ENCODE results near the gene OGFOD2. TPM values are rescaled to one million over a fixed set of nuclear protein-coding genes. Genes with fewer than 3 reads are reported as not detected.
A peak's percentile ranks its signal among the peaks of the same experiment; 100 is the strongest.

Gene OGFOD2
- total RNA-seq, 1 donor from 2014 or later = 20.2 TPM

- no peak for TF ChIP-seq CTCF (IDR thresholded peaks at IDR 0.05)
- Mint-ChIP-seq H3K4me1 (ENCODE audit: unreplicated experiment) (peaks cover 27% of the 10 kb centered on the region), H3K36me3 (ENCODE audit: unreplicated experiment) (no peaks in the 10 kb centered on the region), H3K4me3 (ENCODE audit: unreplicated experiment) (no peak overlapping the region), H3K27me3 (ENCODE audit: unreplicated experiment) (no peaks in the 10 kb centered on the region), H3K27ac (ENCODE audit: unreplicated experiment) (no peak overlapping the region), H3K9me3 (ENCODE audit: unreplicated experiment) (no peaks in the 10 kb centered on the region)
- no peak for DNase-seq (ENCODE audit: extremely low spot score, unreplicated experiment)
Observed at GRCh38 chr12:122951406-122951805, 23.6 kb upstream of the OGFOD2 start.

GRCh38 chr12:122951979-122952892, 22.8 kb upstream of the OGFOD2 start:
- H3K9me3 Mint-ChIP-seq (ENCODE audit: unreplicated experiment) = no peaks in the 10 kb centered on the region
- H3K4me3 Mint-ChIP-seq (ENCODE audit: unreplicated experiment) = no peak overlapping the region
- H3K27me3 Mint-ChIP-seq (ENCODE audit: unreplicated experiment) = no peaks in the 10 kb centered on the region
- peak; percentile 95 for TF ChIP-seq CTCF (IDR thresholded peaks at IDR 0.05)
- peaks cover 18% of the 10 kb centered on the region for H3K4me1 Mint-ChIP-seq (ENCODE audit: unreplicated experiment)
- peak; percentile 90 for DNase-seq (ENCODE audit: extremely low spot score, unreplicated experiment)
- no peaks in the 10 kb centered on the region for H3K36me3 Mint-ChIP-seq (ENCODE audit: unreplicated experiment)
- peak overlapping the region; percentile 27 for H3K27ac Mint-ChIP-seq (ENCODE audit: unreplicated experiment)

- DNase-seq (ENCODE audit: extremely low spot score, unreplicated experiment) = no peak
- no peaks in the 10 kb centered on the region for H3K27me3 Mint-ChIP-seq (ENCODE audit: unreplicated experiment)
- H3K36me3 Mint-ChIP-seq (ENCODE audit: unreplicated experiment) = no peaks in the 10 kb centered on the region
- no peak overlapping the region for H3K27ac Mint-ChIP-seq (ENCODE audit: unreplicated experiment)
- peaks cover 9% of the 10 kb centered on the region for H3K4me1 Mint-ChIP-seq (ENCODE audit: unreplicated experiment)
- H3K4me3 Mint-ChIP-seq (ENCODE audit: unreplicated experiment) = no peak overlapping the region
- H3K9me3 Mint-ChIP-seq (ENCODE audit: unreplicated experiment) = no peaks in the 10 kb centered on the region
- no peak for TF ChIP-seq CTCF (IDR thresholded peaks at IDR 0.05)
Observed at GRCh38 chr12:122955156-122955555, 19.9 kb upstream of the OGFOD2 start.

- Mint-ChIP-seq H3K27ac (ENCODE audit: unreplicated experiment) (no peak overlapping the region), H3K36me3 (ENCODE audit: unreplicated experiment) (no peaks in the 10 kb centered on the region), H3K9me3 (ENCODE audit: unreplicated experiment) (no peaks in the 10 kb centered on the region), H3K27me3 (ENCODE audit: unreplicated experiment) (no peaks in the 10 kb centered on the region), H3K4me3 (ENCODE audit: unreplicated experiment) (no peak overlapping the region), H3K4me1 (ENCODE audit: unreplicated experiment) (peaks cover 9% of the 10 kb centered on the region)
- TF ChIP-seq CTCF (IDR thresholded peaks at IDR 0.05) = no peak
- no peak for DNase-seq (ENCODE audit: extremely low spot score, unreplicated experiment)
Observed at GRCh38 chr12:122956035-122956434, 19.0 kb upstream of the OGFOD2 start.

GRCh38 chr12:122958198-122958888, 16.7 kb upstream of the OGFOD2 start:
- no peak for DNase-seq (ENCODE audit: extremely low spot score, unreplicated experiment)
- Mint-ChIP-seq H3K4me1 (ENCODE audit: unreplicated experiment) (no peaks in the 10 kb centered on the region), H3K27me3 (ENCODE audit: unreplicated experiment) (no peaks in the 10 kb centered on the region), H3K4me3 (ENCODE audit: unreplicated experiment) (no peak overlapping the region), H3K36me3 (ENCODE audit: unreplicated experiment) (no peaks in the 10 kb centered on the region), H3K9me3 (ENCODE audit: unreplicated experiment) (no peaks in the 10 kb centered on the region), H3K27ac (ENCODE audit: unreplicated experiment) (no peak overlapping the region)
- no peak for TF ChIP-seq CTCF (IDR thresholded peaks at IDR 0.05)

Data from osteocyte (in vitro differentiated cells).